Umbilical cord (tissue), 2 donors: ENCODE data around the gene SMCO1. TPM values are rescaled to one million over a fixed set of nuclear protein-coding genes. Genes with fewer than 3 reads are reported as not detected.
A peak's percentile ranks its signal among the peaks of the same experiment; 100 is the strongest.
"Not testable (repeated sequence)": the region's sequence is repeated elsewhere in the genome, so short reads cannot be mapped to it uniquely, and the experiment has no call there.

Source experiments
- DNase-seq: peaks from one replicate; pipeline ENCODE4 v3.0.0-alpha.2; 2015; ENCODE audit warnings: low spot score
- total RNA-seq: library from RNA; depleted of rRNA; stranded (reverse); fragments of >200 nt; gene quantifications from one replicate; pipeline ENCODE4 v1.2.3, GENCODE V29; 2014; ENCODE audit warnings: low replicate concordance; ENCODE audit not compliant: insufficient read depth

Gene SMCO1
- total RNA-seq, 1 donor from 2014 or later, result not detected

- no peak for DNase-seq
These were observed 8.7 kb upstream of the SMCO1 start for GRCh38 chr3:196523841-196524240.

- not testable (repeated sequence) for DNase-seq
These were observed 6.1 kb upstream of the SMCO1 start for GRCh38 chr3:196521291-196521690.

GRCh38 chr3:196519718-196520082 lies 4.6 kb upstream of the SMCO1 start:
- DNase-seq, result no peak

GRCh38 chr3:196518966-196519717 lies 4.0 kb upstream of the SMCO1 start:
- DNase-seq, result peak; percentile 16

GRCh38 chr3:196517919-196518318 lies 2.8 kb upstream of the SMCO1 start:
- no peak for DNase-seq

GRCh38 chr3:196517162-196517800 lies 2.1 kb upstream of the SMCO1 start:
- DNase-seq, result no peak

- no peak for DNase-seq
These were observed 813 bp downstream of the SMCO1 start for GRCh38 chr3:196514350-196514716.

- DNase-seq, result no peak
These were observed 1.3 kb downstream of the SMCO1 start for GRCh38 chr3:196513697-196514349.

GRCh38 chr3:196511646-196512425 lies 3.3 kb downstream of the SMCO1 start:
- not testable (repeated sequence) for DNase-seq

- not testable (repeated sequence) for DNase-seq
These were observed 4.0 kb downstream of the SMCO1 start for GRCh38 chr3:196511108-196511507.

GRCh38 chr3:196506687-196507086 lies 8.5 kb downstream of the SMCO1 start:
- DNase-seq, result no peak

- DNase-seq, result no peak
These were observed 10.6 kb downstream of the SMCO1 start for GRCh38 chr3:196504556-196504955.

GRCh38 chr3:196504077-196504398 lies 11.1 kb downstream of the SMCO1 start:
- not testable (repeated sequence) for DNase-seq

GRCh38 chr3:196503196-196504076 lies 11.7 kb downstream of the SMCO1 start, which contains the start of gene RNF168:
Gene RNF168 (minus strand): TSS chr3:196503768. CDS start chr3:196503173, 595 bp downstream.
- DNase-seq, result peak; percentile 98

GRCh38 chr3:196502775-196503195 lies 12.4 kb downstream of the SMCO1 start:
- peak; percentile 83 for DNase-seq

GRCh38 chr3:196501316-196502044 lies 13.7 kb downstream of the SMCO1 start:
- DNase-seq, result peak; percentile 16

- no peak for DNase-seq
These were observed 15.2 kb downstream of the SMCO1 start for GRCh38 chr3:196499807-196500524.

GRCh38 chr3:196499061-196499460 lies 16.1 kb downstream of the SMCO1 start:
- no peak for DNase-seq

- DNase-seq, result no peak
These were observed 16.8 kb downstream of the SMCO1 start for GRCh38 chr3:196498297-196498696.

GRCh38 chr3:196496183-196496582 lies 19.0 kb downstream of the SMCO1 start:
- DNase-seq, result no peak
